H9 (cell line): ENCODE measurements around the gene HBZ. TPM values are rescaled to one million over a fixed set of nuclear protein-coding genes. Genes with fewer than 3 reads are reported as not detected.
"Not testable (repeated sequence)": the region's sequence is repeated elsewhere in the genome, so short reads cannot be mapped to it uniquely, and the experiment has no call there.

Experiments used
- DNase-seq: peaks from one replicate; pipeline ENCODE4 v3.0.0-alpha.2; 2017
- H2AFZ ChIP-seq: one replicate; pipeline ENCODE4 v1.6.1; 2013; ENCODE audit warnings: mild to moderate bottlenecking, low read length, control low read depth, moderate library complexity
- H2AK5ac ChIP-seq: 2 replicates; pipeline ENCODE4 v1.6.1; 2013; ENCODE audit warnings: low read length, control low read depth, mixed read lengths; ENCODE audit not compliant: insufficient read length
- H2BK120ac ChIP-seq: one replicate; pipeline ENCODE4 v1.6.1; 2013; ENCODE audit warnings: low read depth, mild to moderate bottlenecking, low read length, control low read depth, inconsistent platforms; ENCODE audit not compliant: poor library complexity, severe bottlenecking
- H2BK12ac ChIP-seq: 2 replicates; pipeline ENCODE4 v1.6.1; 2013; ENCODE audit warnings: low read length, control low read depth, mixed read lengths, low read depth; ENCODE audit not compliant: insufficient read length
- H2BK15ac ChIP-seq: 2 replicates; pipeline ENCODE4 v1.6.1; 2013; ENCODE audit warnings: low read depth, low read length, control low read depth
- H2BK20ac ChIP-seq: one replicate; pipeline ENCODE4 v1.6.1; 2013; ENCODE audit warnings: low read depth, mild to moderate bottlenecking, low read length, control low read depth, inconsistent platforms; ENCODE audit not compliant: poor library complexity, severe bottlenecking
- H2BK5ac ChIP-seq: 2 replicates; pipeline ENCODE4 v1.6.1; 2013; ENCODE audit warnings: low read length, control low read depth, mixed read lengths; ENCODE audit not compliant: insufficient read length
- H3K14ac ChIP-seq: 2 replicates; pipeline ENCODE4 v1.6.1; 2013; ENCODE audit warnings: low read length, control low read depth; ENCODE audit not compliant: insufficient read depth
- H3K18ac ChIP-seq: 2 replicates; pipeline ENCODE4 v1.6.1; 2013; ENCODE audit warnings: low read depth, mild to moderate bottlenecking, mixed read lengths, low read length, control low read depth; ENCODE audit not compliant: insufficient read length
- H3K23ac ChIP-seq: 2 replicates; pipeline ENCODE4 v1.6.1; 2013; ENCODE audit warnings: low read length, control low read depth, mixed read lengths, low read depth; ENCODE audit not compliant: insufficient read length
- H3K23me2 ChIP-seq: 2 replicates; pipeline ENCODE4 v1.6.1; 2013; ENCODE audit warnings: low read depth, mild to moderate bottlenecking, mixed read lengths, low read length, control low read depth; ENCODE audit not compliant: insufficient read length, poor library complexity, severe bottlenecking
- H3K27ac ChIP-seq: 2 replicates; pipeline ENCODE4 v1.5.1; 2013; ENCODE audit warnings: low read length, control low read depth, mixed read lengths, low read depth; ENCODE audit not compliant: insufficient read length
- H3K27me3 ChIP-seq: 2 replicates; pipeline ENCODE4 v1.6.1; 2013; ENCODE audit warnings: low read length, control low read depth, inconsistent platforms; ENCODE audit not compliant: insufficient read depth
- H3K4ac ChIP-seq: 2 replicates; pipeline ENCODE4 v1.6.1; 2013; ENCODE audit warnings: low read depth, mild to moderate bottlenecking, control low read depth, inconsistent platforms, low read length, moderate library complexity
- H3K4me1 ChIP-seq: 2 replicates; pipeline ENCODE4 v1.6.1; 2013; ENCODE audit warnings: low read length, control low read depth, inconsistent platforms; ENCODE audit not compliant: insufficient read depth
- H3K4me2 ChIP-seq: 2 replicates; pipeline ENCODE4 v1.6.1; 2013; ENCODE audit warnings: low read length, control low read depth, mixed read lengths; ENCODE audit not compliant: insufficient read length, insufficient read depth
- H3K56ac ChIP-seq: 2 replicates; pipeline ENCODE4 v1.6.1; 2013; ENCODE audit warnings: low read depth, mild to moderate bottlenecking, mixed read lengths, low read length, control low read depth; ENCODE audit not compliant: insufficient read length
- H3K79me1 ChIP-seq: 2 replicates; pipeline ENCODE4 v1.6.1; 2013; ENCODE audit warnings: low read depth, mild to moderate bottlenecking, moderate library complexity, low read length, control low read depth, inconsistent platforms; ENCODE audit not compliant: insufficient read depth, poor library complexity, severe bottlenecking
- H3K79me2 ChIP-seq: 2 replicates; pipeline ENCODE4 v1.6.1; 2013; ENCODE audit warnings: low read length, control low read depth, inconsistent platforms; ENCODE audit not compliant: insufficient read depth
- H3K9ac ChIP-seq: 2 replicates; pipeline ENCODE4 v1.6.1; 2013; ENCODE audit warnings: low read length, control low read depth, mixed read lengths; ENCODE audit not compliant: insufficient read length; ENCODE audit errors: extremely low read depth
- H3K9me3 ChIP-seq: one replicate; pipeline ENCODE4 v1.6.1; 2013; ENCODE audit warnings: low read depth, low read length, inconsistent platforms; ENCODE audit not compliant: control insufficient read depth
- H3T11ph ChIP-seq: one replicate; pipeline ENCODE4 v1.6.1; 2013; ENCODE audit warnings: mild to moderate bottlenecking, low read length, control low read depth, inconsistent platforms
- H4K20me1 ChIP-seq: one replicate; pipeline ENCODE4 v1.6.1; 2013; ENCODE audit not compliant: control insufficient read depth, insufficient read length, insufficient read depth
- H4K5ac ChIP-seq: 2 replicates; pipeline ENCODE4 v1.6.1; 2013; ENCODE audit warnings: low read depth, mild to moderate bottlenecking, mixed read lengths, low read length, control low read depth; ENCODE audit not compliant: insufficient read length
- H4K8ac ChIP-seq: replicated peaks from 2 replicates; pipeline ENCODE4 v1.6.1; 2013; ENCODE audit warnings: low read length, control low read depth, mixed read lengths, low read depth; ENCODE audit not compliant: insufficient read length
- H4K91ac ChIP-seq: 2 replicates; pipeline ENCODE4 v1.6.1; 2013; ENCODE audit warnings: low read depth, mild to moderate bottlenecking, moderate library complexity, mixed read lengths, low read length, control low read depth; ENCODE audit not compliant: insufficient read length
- H3K27ac Mint-ChIP-seq, 3 experiments: 2 replicates in 2 of 3; 3 replicates in 1 of 3; pipeline ENCODE4 v1.8.0; 2020 to 2021; ENCODE audit warnings: mixed read lengths in 3 of 3, mild to moderate bottlenecking in 1 of 3, moderate library complexity in 1 of 3
- H3K27me3 Mint-ChIP-seq: 2 replicates; pipeline ENCODE4 v1.8.0; 2021; ENCODE audit warnings: low read depth, mild to moderate bottlenecking, moderate library complexity, mixed read lengths
- H3K36me3 Mint-ChIP-seq, 3 experiments: 2 replicates in 2 of 3; 3 replicates in 1 of 3; pipeline ENCODE4 v1.8.0; 2020 to 2021; ENCODE audit warnings: low read depth in 3 of 3, mixed read lengths in 3 of 3; ENCODE audit not compliant: insufficient read depth in 1 of 3
- H3K4me1 Mint-ChIP-seq, 2 experiments: 2 replicates each; pipeline ENCODE4 v1.8.0; 2020; ENCODE audit warnings: mixed read lengths in 2 of 2
- H3K4me3 Mint-ChIP-seq, 2 experiments: 2 replicates in 1 of 2; 3 replicates in 1 of 2; pipeline ENCODE4 v1.8.0; 2020 to 2021; ENCODE audit warnings: mild to moderate bottlenecking in 2 of 2, mixed read lengths in 2 of 2, moderate library complexity in 1 of 2
- H3K9me3 Mint-ChIP-seq, 2 experiments: 2 replicates in 1 of 2; 3 replicates in 1 of 2; pipeline ENCODE4 v1.8.0; 2020; ENCODE audit warnings: mild to moderate bottlenecking in 2 of 2, mixed read lengths in 2 of 2, moderate library complexity in 1 of 2
- WGBS: extraction: QIAGEN DNeasy Blood & Tissue Kit; methylation state at CpG from one replicate; pipeline ENCODE4 v1.1.7; 2013; ENCODE audit warnings: missing lambda C conversion rate, low lambda C conversion rate, mixed read lengths; ENCODE audit not compliant: insufficient read length; ENCODE audit errors: extremely low coverage; 5-methylcytosine and 5-hydroxymethylcytosine counted together
- total RNA-seq: library from RNA; stranded (reverse); gene quantifications from 2 replicates; pipeline ENCODE4 v1.2.1, GENCODE V29; 2021

Gene HBZ
- total RNA-seq, 1 experiment from 2014 or later = not detected

DNA sequence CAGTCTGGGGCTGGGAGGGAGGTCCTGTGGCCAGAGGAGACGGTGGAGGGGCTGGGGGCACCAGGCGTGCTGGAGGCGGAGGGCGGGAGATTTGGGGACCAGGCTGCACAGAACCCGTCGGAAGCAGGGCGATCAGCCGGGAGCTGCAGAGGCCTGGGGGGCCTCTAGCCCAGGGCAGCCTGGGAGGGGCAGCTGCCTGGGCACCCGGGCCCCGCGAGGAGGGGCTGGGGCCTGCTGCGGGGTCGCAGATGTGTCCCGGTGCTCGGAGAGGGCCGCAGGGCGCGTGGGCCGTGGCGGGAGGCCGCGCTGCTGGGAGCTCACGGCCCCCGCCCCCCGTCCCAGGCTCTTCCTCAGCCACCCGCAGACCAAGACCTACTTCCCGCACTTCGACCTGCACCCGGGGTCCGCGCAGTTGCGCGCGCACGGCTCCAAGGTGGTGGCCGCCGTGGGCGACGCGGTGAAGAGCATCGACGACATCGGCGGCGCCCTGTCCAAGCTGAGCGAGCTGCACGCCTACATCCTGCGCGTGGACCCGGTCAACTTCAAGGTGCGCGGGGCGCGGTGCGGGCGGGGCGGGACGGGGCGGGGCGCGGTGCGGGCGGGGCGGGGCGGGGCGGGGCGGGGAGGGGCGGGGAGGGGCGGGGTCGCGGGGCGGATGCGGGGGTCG is 1.2 kb downstream of the HBZ start:
- H4K91ac ChIP-seq, H3T11ph ChIP-seq, H3K14ac ChIP-seq, H3K79me1 ChIP-seq, H3K4me3 Mint-ChIP-seq, H3K36me3 Mint-ChIP-seq, H2BK12ac ChIP-seq, H4K20me1 ChIP-seq, H3K4me1 Mint-ChIP-seq, H3K4me1 ChIP-seq, H3K9ac ChIP-seq, H3K4me2 ChIP-seq, H3K18ac ChIP-seq, H2BK5ac ChIP-seq, H2AFZ ChIP-seq, H3K56ac ChIP-seq, H3K23ac ChIP-seq, H3K9me3 ChIP-seq, H2BK15ac ChIP-seq, H3K23me2 ChIP-seq, H2BK120ac ChIP-seq, H2BK20ac ChIP-seq, H3K4ac ChIP-seq, DNase-seq, H3K27ac Mint-ChIP-seq, H4K8ac ChIP-seq, H3K27ac ChIP-seq, H3K27me3 ChIP-seq, H4K5ac ChIP-seq, H3K9me3 Mint-ChIP-seq, H2AK5ac ChIP-seq, H3K79me2 ChIP-seq: not testable (repeated sequence)
- H3K27me3 Mint-ChIP-seq = peaks cover 84% of the 10 kb centered on the region
- no CpG with 5 or more reads among the region's 74 CpGs for WGBS
